HL-60 (cell line): ENCODE measurements around the gene CLSTN1.

Experiments
- DNase-seq, 2 experiments: peaks; one replicate each; pipeline ENCODE4 v3.0.0-alpha.2; 2010 to 2020; ENCODE audit warnings: low read depth in 1 of 2, low spot score in 1 of 2
- H3K27ac ChIP-seq: fragments of 250-450 bp; sonication (Bioruptor Pico); replicated peaks from 2 replicates; pipeline ENCODE4 v1.5.1; 2020; ENCODE audit warnings: mild to moderate bottlenecking, moderate library complexity
- H3K27me3 ChIP-seq: fragments of 250-450 bp; sonication (Bioruptor Pico); 2 replicates; pipeline ENCODE4 v1.5.1; 2021; ENCODE audit warnings: mild to moderate bottlenecking, moderate library complexity; ENCODE audit not compliant: insufficient read depth, poor library complexity, severe bottlenecking
- H3K4me3 ChIP-seq: replicated peaks from 2 replicates; pipeline ENCODE4 v1.5.1; 2011; ENCODE audit warnings: mild to moderate bottlenecking, control low read depth, low read length; ENCODE audit not compliant: insufficient read depth
- GABPA ChIP-seq: IDR thresholded peaks from 2 replicates; pipeline ENCODE4 v1.6.1; 2012; ENCODE audit warnings: low read depth
- POLR2AphosphoS5 ChIP-seq: IDR thresholded peaks from 2 replicates; pipeline ENCODE4 v1.6.1; 2012; ENCODE audit warnings: low read depth
- SPI1 ChIP-seq: IDR thresholded peaks from 2 replicates; pipeline ENCODE4 v1.6.1; 2012; ENCODE audit warnings: low read depth, mild to moderate bottlenecking, borderline replicate concordance
- TF ChIP-seq, protein P1 (sequence below): IDR thresholded peaks from 2 replicates; pipeline ENCODE4 v1.6.1; 2012; ENCODE audit warnings: low read depth; ENCODE audit not compliant: insufficient replicate concordance
- TF ChIP-seq, protein P2 (sequence below): IDR thresholded peaks from one replicate; pipeline ENCODE4 v1.5.1; 2011; ENCODE audit warnings: low read length, control low read depth, inconsistent platforms; ENCODE audit not compliant: insufficient read depth

Gene CLSTN1

DNA sequence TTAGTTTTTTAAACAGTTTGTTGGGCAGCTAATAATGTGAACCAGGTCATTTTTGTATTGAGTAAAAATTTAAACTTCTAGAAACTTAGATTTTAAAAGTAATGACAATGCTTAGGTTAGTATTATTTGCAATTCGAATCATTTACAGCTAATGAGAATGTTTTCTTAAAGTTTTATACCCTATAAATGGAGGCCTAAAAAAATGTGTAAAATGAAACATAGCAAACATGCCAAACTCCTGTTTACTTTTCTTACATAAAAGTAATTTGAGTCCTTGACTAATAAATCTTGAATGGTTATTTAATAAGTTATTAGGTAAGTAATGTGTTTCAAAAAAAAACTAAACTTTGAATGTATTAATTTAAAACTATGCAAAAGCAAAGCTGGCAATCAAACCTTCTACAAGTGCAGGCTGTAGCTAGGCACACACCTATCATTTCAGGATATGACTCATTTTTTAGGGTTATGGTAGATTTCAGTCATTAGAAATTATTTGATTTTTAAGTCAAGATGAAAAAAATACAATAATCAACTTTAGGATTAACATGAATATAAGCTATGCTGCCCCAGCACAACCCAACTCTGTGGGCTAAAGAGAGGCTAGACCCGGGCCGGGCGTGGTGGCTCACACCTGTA is 41.5 kb downstream of the CLSTN1 start:
- DNase-seq, result no peak

DNA sequence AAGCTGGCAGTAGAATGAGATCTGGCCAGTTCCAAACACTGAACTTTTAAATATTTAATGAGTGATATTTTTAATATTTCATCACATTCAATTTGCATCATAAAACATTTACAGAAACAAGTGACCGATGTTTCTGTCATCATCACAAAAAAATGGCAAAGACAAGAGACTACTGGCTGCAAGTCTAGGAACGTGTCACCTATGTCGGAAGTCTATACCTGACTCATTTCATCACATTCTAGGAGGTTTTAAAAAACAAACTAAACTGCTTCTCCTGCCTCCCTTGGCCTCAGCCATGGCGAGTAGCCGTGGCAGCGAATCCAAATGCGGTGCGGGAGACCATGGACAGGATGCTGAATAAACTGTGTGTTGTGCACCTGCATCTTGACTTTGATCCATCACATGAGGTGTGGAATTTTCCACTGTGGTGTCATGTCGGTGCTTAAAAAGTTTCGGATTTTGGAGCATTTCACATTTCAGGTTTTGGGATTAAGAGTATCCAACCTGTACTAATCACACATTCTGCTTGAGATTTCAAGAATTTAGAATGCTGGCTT is 43.1 kb downstream of the CLSTN1 start:
- H3K4me3 ChIP-seq, result no peak overlapping the region
- H3K27ac ChIP-seq, result no peak overlapping the region
- H3K27me3 ChIP-seq, result no peaks in the 10 kb centered on the region
- no peak for TF ChIP-seq POLR2AphosphoS5
- TF ChIP-seq SPI1, result no peak
- TF ChIP-seq, protein P1, sequence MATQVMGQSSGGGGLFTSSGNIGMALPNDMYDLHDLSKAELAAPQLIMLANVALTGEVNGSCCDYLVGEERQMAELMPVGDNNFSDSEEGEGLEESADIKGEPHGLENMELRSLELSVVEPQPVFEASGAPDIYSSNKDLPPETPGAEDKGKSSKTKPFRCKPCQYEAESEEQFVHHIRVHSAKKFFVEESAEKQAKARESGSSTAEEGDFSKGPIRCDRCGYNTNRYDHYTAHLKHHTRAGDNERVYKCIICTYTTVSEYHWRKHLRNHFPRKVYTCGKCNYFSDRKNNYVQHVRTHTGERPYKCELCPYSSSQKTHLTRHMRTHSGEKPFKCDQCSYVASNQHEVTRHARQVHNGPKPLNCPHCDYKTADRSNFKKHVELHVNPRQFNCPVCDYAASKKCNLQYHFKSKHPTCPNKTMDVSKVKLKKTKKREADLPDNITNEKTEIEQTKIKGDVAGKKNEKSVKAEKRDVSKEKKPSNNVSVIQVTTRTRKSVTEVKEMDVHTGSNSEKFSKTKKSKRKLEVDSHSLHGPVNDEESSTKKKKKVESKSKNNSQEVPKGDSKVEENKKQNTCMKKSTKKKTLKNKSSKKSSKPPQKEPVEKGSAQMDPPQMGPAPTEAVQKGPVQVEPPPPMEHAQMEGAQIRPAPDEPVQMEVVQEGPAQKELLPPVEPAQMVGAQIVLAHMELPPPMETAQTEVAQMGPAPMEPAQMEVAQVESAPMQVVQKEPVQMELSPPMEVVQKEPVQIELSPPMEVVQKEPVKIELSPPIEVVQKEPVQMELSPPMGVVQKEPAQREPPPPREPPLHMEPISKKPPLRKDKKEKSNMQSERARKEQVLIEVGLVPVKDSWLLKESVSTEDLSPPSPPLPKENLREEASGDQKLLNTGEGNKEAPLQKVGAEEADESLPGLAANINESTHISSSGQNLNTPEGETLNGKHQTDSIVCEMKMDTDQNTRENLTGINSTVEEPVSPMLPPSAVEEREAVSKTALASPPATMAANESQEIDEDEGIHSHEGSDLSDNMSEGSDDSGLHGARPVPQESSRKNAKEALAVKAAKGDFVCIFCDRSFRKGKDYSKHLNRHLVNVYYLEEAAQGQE, result no peak
- TF ChIP-seq, protein P2, sequence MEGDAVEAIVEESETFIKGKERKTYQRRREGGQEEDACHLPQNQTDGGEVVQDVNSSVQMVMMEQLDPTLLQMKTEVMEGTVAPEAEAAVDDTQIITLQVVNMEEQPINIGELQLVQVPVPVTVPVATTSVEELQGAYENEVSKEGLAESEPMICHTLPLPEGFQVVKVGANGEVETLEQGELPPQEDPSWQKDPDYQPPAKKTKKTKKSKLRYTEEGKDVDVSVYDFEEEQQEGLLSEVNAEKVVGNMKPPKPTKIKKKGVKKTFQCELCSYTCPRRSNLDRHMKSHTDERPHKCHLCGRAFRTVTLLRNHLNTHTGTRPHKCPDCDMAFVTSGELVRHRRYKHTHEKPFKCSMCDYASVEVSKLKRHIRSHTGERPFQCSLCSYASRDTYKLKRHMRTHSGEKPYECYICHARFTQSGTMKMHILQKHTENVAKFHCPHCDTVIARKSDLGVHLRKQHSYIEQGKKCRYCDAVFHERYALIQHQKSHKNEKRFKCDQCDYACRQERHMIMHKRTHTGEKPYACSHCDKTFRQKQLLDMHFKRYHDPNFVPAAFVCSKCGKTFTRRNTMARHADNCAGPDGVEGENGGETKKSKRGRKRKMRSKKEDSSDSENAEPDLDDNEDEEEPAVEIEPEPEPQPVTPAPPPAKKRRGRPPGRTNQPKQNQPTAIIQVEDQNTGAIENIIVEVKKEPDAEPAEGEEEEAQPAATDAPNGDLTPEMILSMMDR, result no peak
- TF ChIP-seq GABPA, result no peak
- DNase-seq, result no peak

More for the DNA sequence above, 41.5 kb downstream of the CLSTN1 start:
- no peak overlapping the region for H3K27ac ChIP-seq
- H3K4me3 ChIP-seq, result no peak overlapping the region
- TF ChIP-seq, protein P2, result no peak
- no peak for TF ChIP-seq SPI1
- TF ChIP-seq, protein P1, result no peak
- no peak for TF ChIP-seq GABPA
- no peak for TF ChIP-seq POLR2AphosphoS5
- no peaks in the 10 kb centered on the region for H3K27me3 ChIP-seq

DNA sequence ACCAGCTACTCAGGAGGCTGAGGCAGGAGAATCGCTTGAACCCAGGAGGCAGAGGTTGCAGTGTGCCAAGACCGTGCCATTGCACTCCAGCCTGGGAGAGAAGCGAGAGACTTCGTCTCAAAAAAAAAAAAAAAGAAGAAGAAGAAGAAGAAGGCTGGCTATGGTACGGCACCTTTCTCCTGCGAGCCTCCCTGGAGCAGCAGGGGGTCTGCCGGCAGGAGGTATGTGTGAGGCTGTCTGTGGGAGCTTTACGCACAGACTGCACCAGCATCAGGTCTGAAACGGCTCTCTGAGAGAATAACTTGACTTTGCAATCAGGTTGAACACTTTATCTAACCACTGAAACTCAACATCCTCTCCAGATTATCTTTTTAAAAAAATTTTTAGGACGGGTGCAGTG is 44.9 kb downstream of the CLSTN1 start:
- TF ChIP-seq SPI1 (no peak), POLR2AphosphoS5 (no peak), GABPA (no peak)
- TF ChIP-seq, protein P1, result no peak
- TF ChIP-seq, protein P2, result no peak
- H3K27ac ChIP-seq, result no peak overlapping the region
- no peak for DNase-seq

More for the DNA sequence above, 44.9 kb downstream of the CLSTN1 start:
- Histone ChIP-seq H3K27me3 (no peaks in the 10 kb centered on the region), H3K4me3 (no peak overlapping the region)
